HepG2 (cell line): ENCODE results near the gene MAPK6. TPM values are rescaled to one million over a fixed set of nuclear protein-coding genes. Genes with fewer than 3 reads are reported as not detected.

Source experiments
- ATAC-seq: fragments of 200-7000 bp; cut with Tn5 transposase; 3 replicates; pipeline ENCODE4 v1.9.1; 2020; ENCODE audit warnings: mild to moderate bottlenecking, moderate library complexity
- BruUV-seq: library from RNA; stranded (reverse); fragments of 400-500 nt; replicated peaks from 2 replicates; lab custom pipeline; 2021; lab: Mats Ljungman, UMichigan
- CTCF ChIA-PET: fragments of 300-600 bp; formaldehyde crosslinking; extraction: SDS; loops from one replicate; lab custom pipeline; 2021; ENCODE audit warnings: low total read pairs, inconsistent platforms, low intra/inter-chr PET ratio; lab: Yijun Ruan, JAX
- POLR2A ChIA-PET: fragments of 350-600 bp; sonication (Branson Sonifier 250); formaldehyde crosslinking; loops from one replicate; lab custom pipeline; 2020; ENCODE audit warnings: antibody characterized with exemption, inconsistent platforms; lab: Yijun Ruan, JAX
- DNase-seq: peaks from one replicate; pipeline ENCODE4 v3.0.0-alpha.2; 2015; ENCODE audit warnings: low spot score
- FAIRE-seq: peaks from 3 replicates; lab custom pipeline; 2011; peaks lifted over from hg19 to GRCh38; lab: Jason Lieb, UNC
- H2AFZ ChIP-seq: one replicate; pipeline ENCODE4 v1.6.1; 2011; ENCODE audit warnings: low read length, inconsistent platforms
- H3K27ac ChIP-seq: fragments of 300-600 bp; 3 replicates; pipeline ENCODE4 v1.8.0; 2011; ENCODE audit warnings: mixed run types, mild to moderate bottlenecking, mixed read lengths, low read length, inconsistent platforms; ENCODE audit not compliant: insufficient read depth; ENCODE audit errors: extremely low read length
- H3K27me3 ChIP-seq, 2 experiments: fragments of 200-600 bp in 1 of 2; 2 replicates in 1 of 2; 3 replicates in 1 of 2; pipeline versions ENCODE4 v1.6.0 to v1.8.0; 2011; ENCODE audit warnings: low read length in 2 of 2, mild to moderate bottlenecking in 2 of 2, moderate library complexity in 2 of 2, inconsistent platforms in 1 of 2; ENCODE audit not compliant: insufficient read depth in 2 of 2, control insufficient read depth in 1 of 2
- H3K36me3 ChIP-seq, 2 experiments: fragments of 200-600 bp in 1 of 2; replicated peaks in 1 of 2; 2 replicates in 1 of 2; 3 replicates in 1 of 2; pipeline versions ENCODE4 v1.5.1 to v1.8.0; 2011; ENCODE audit warnings: low read length in 2 of 2, inconsistent platforms in 1 of 2; ENCODE audit not compliant: insufficient read depth in 2 of 2, control insufficient read depth in 1 of 2
- H3K4me1 ChIP-seq: 2 replicates; pipeline ENCODE4 v1.5.1; 2012; ENCODE audit warnings: low read length, inconsistent platforms; ENCODE audit not compliant: insufficient read depth
- H3K4me2 ChIP-seq: 2 replicates; pipeline ENCODE4 v1.6.0; 2011; ENCODE audit warnings: low read depth, low read length, inconsistent platforms
- H3K4me3 ChIP-seq, 3 experiments: fragments of 200-600 bp in 1 of 3; sonication (generic), shearing (Covaris generic) in 1 of 3; replicated peaks in 1 of 3; 2 replicates each; pipeline ENCODE4 v1.5.1; 2011 to 2016; ENCODE audit warnings: low read length in 3 of 3, inconsistent platforms in 2 of 3, low read depth in 2 of 3, mild to moderate bottlenecking in 2 of 3, control low read depth in 1 of 3, mixed read lengths in 1 of 3; ENCODE audit not compliant: insufficient read depth in 1 of 3
- H3K79me2 ChIP-seq: one replicate; pipeline ENCODE4 v1.6.1; 2011; ENCODE audit warnings: low read length, inconsistent platforms; ENCODE audit not compliant: insufficient read depth
- H3K9ac ChIP-seq: 2 replicates; pipeline ENCODE4 v1.6.0; 2011; ENCODE audit warnings: mild to moderate bottlenecking, low read depth, low read length, inconsistent platforms; ENCODE audit not compliant: insufficient read depth
- H3K9me3 ChIP-seq: 2 replicates; pipeline ENCODE4 v1.5.1; 2012; ENCODE audit warnings: mild to moderate bottlenecking, low read length
- H4K20me1 ChIP-seq: 2 replicates; pipeline ENCODE4 v1.6.0; 2011; ENCODE audit warnings: inconsistent platforms, mild to moderate bottlenecking, low read length, moderate library complexity; ENCODE audit not compliant: insufficient read depth
- GATAD2A ChIP-seq: IDR thresholded peaks from 2 replicates; pipeline ENCODE4 v1.6.1; 2016
- POLR2G ChIP-seq: fragments of 200-400 bp; formaldehyde crosslinking; IDR thresholded peaks from 2 replicates; pipeline ENCODE4 v1.6.1; 2018; ENCODE audit warnings: mild to moderate bottlenecking, low read depth, low read length, moderate library complexity
- PRPF4 ChIP-seq: fragments of 200-400 bp; formaldehyde crosslinking; IDR thresholded peaks from 2 replicates; pipeline ENCODE4 v1.6.1; 2016; ENCODE audit warnings: low read length, low read depth; ENCODE audit not compliant: poor library complexity, severe bottlenecking
- ZBTB38 ChIP-seq: sonication (generic); formaldehyde crosslinking; IDR thresholded peaks from 2 replicates; pipeline ENCODE4 v1.5.1; 2020; ENCODE audit warnings: mild to moderate bottlenecking, missing genetic modification reagents
- ZFY ChIP-seq: sonication (generic); formaldehyde crosslinking; IDR thresholded peaks from 2 replicates; pipeline ENCODE4 v1.4.0; 2020; ENCODE audit warnings: missing genetic modification reagents
- ZNF441 ChIP-seq: sonication (generic); formaldehyde crosslinking; IDR thresholded peaks from 2 replicates; pipeline ENCODE4 v1.7.0; 2021; ENCODE audit warnings: missing genetic modification reagents, borderline replicate concordance
- ZNF839 ChIP-seq: sonication (generic); formaldehyde crosslinking; IDR thresholded peaks from 2 replicates; pipeline ENCODE4 v1.4.0; 2020; ENCODE audit warnings: missing genetic modification reagents, mild to moderate bottlenecking, borderline replicate concordance
- WGBS: methylation state at CpG from one replicate; pipeline ENCODE4 v1.1.6; 2017; ENCODE audit warnings: low lambda C conversion rate; 5-methylcytosine and 5-hydroxymethylcytosine counted together
- in situ Hi-C: cut with HindIII; loops from 2 replicates; pipeline ENCODE4 v1.10.0; 2017; ENCODE audit warnings: low pct_unique_long_range_greater_than_20kb; ENCODE audit not compliant: extremely low pct_ligation_motif_present
- intact Hi-C: fragments of 100-400 bp; cut with micrococcal nuclease; formaldehyde crosslinking; loops from one replicate; pipeline ENCODE4 v1.10.0; 2022; ENCODE audit not compliant: unreplicated experiment
- polyA plus RNA-seq, 8 experiments: library from polyadenylated mRNA; depleted of rRNA in 3 of 8; stranded (reverse) in 7 of 8; unstranded in 1 of 8; fragments of >200 nt; fragmentation: Illumina TruSeq in 4 of 8; extraction: Trizol in 4 of 8; gene quantifications; 2 replicates each; pipeline versions ENCODE4 v1.2.1 to v1.2.3, GENCODE V29; 2011 to 2016; ENCODE audit warnings: low read depth in 4 of 8, missing spikeins in 1 of 8, mixed read lengths in 1 of 8; ENCODE audit not compliant: insufficient read depth in 1 of 8
- total RNA-seq, 5 experiments: library from RNA; depleted of rRNA; stranded (reverse); fragments of >200 nt; fragmentation: Illumina TruSeq; extraction: Trizol; gene quantifications; 2 replicates each; pipeline ENCODE4 v1.2.3, GENCODE V29; 2016; ENCODE audit warnings: low read depth in 1 of 5
- TF ChIP-seq, protein P1 (sequence below): sonication (generic); formaldehyde crosslinking; IDR thresholded peaks from 2 replicates; pipeline ENCODE4 v1.4.0; 2020; ENCODE audit warnings: mild to moderate bottlenecking, missing genetic modification reagents
- TF ChIP-seq, protein P2 (sequence below): sonication (generic); formaldehyde crosslinking; IDR thresholded peaks from 2 replicates; pipeline ENCODE4 v1.5.1; 2020; ENCODE audit warnings: mild to moderate bottlenecking, missing genetic modification reagents
- TF ChIP-seq, protein P3 (sequence below): sonication (generic); formaldehyde crosslinking; IDR thresholded peaks from 2 replicates; pipeline ENCODE4 v1.4.0; 2020; ENCODE audit warnings: missing genetic modification reagents

MAPK6 gene
- total and polyA plus RNA-seq, 2 of the 13 experiments (the other 11 are each of a cell fraction or from before 2014, with no cell fraction given), result 89.5 to 99.7 TPM

DNA sequence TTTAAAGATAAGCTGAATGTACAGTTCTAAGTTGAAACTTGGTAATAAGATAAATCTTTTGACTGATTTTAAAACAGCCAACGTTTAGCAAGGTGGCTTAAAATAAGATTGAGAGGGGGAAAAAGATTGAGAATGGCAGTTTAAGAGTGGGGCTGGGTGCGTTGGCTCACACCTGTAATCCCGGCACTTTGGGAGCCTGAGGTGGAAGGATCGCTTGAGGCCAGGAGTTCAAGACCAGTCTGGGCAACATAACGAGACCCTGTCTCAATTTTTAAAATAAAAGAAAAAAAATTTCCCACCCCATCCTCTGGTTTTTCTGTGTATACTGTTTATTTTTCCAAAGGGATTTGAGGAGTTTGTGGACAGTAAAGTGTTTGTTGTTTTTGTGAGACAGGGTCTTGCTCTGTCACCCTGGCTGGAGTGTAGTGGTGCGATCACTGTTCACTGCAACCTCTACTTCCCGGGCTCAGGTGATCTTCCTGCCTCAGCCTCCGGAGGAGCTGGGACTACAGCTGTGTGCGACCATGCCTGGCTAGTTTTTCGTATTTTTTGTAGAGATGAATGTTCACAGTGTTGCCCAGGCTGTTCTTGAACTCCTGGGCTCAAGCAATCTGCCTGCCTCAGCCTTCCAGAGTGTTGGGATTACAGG lies 3.0 kb downstream of the MAPK6 start (continued):
- TF ChIP-seq, protein P1, sequence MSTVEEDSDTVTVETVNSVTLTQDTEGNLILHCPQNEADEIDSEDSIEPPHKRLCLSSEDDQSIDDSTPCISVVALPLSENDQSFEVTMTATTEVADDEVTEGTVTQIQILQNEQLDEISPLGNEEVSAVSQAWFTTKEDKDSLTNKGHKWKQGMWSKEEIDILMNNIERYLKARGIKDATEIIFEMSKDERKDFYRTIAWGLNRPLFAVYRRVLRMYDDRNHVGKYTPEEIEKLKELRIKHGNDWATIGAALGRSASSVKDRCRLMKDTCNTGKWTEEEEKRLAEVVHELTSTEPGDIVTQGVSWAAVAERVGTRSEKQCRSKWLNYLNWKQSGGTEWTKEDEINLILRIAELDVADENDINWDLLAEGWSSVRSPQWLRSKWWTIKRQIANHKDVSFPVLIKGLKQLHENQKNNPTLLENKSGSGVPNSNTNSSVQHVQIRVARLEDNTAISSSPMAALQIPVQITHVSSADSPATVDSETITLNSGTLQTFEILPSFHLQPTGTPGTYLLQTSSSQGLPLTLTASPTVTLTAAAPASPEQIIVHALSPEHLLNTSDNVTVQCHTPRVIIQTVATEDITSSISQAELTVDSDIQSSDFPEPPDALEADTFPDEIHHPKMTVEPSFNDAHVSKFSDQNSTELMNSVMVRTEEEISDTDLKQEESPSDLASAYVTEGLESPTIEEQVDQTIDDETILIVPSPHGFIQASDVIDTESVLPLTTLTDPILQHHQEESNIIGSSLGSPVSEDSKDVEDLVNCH, result no peak
- TF ChIP-seq, protein P2, sequence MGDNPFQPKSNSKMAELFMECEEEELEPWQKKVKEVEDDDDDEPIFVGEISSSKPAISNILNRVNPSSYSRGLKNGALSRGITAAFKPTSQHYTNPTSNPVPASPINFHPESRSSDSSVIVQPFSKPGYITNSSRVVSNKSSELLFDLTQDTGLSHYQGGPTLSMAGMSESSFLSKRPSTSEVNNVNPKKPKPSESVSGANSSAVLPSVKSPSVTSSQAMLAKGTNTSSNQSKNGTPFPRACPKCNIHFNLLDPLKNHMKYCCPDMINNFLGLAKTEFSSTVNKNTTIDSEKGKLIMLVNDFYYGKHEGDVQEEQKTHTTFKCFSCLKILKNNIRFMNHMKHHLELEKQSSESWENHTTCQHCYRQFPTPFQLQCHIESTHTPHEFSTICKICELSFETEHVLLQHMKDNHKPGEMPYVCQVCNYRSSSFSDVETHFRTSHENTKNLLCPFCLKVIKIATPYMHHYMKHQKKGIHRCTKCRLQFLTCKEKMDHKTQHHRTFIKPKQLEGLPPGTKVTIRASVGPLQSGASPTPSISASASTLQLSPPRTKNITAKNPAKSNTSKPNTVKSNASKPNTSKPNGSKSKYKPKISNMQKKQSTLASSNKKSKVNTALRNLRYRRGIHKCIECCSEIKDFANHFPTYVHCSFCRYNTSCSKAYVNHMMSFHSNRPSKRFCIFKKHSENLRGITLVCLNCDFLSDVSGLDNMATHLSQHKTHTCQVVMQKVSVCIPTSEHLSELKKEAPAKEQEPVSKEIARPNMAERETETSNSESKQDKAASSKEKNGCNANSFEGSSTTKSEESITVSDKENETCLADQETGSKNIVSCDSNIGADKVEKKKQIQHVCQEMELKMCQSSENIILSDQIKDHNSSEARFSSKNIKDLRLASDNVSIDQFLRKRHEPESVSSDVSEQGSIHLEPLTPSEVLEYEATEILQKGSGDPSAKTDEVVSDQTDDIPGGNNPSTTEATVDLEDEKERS, result 0 out of 2 replicates have a peak, but pooled peaks have one; percentile 26
- TF ChIP-seq, all 625 proteins: peak for 5

DNA sequence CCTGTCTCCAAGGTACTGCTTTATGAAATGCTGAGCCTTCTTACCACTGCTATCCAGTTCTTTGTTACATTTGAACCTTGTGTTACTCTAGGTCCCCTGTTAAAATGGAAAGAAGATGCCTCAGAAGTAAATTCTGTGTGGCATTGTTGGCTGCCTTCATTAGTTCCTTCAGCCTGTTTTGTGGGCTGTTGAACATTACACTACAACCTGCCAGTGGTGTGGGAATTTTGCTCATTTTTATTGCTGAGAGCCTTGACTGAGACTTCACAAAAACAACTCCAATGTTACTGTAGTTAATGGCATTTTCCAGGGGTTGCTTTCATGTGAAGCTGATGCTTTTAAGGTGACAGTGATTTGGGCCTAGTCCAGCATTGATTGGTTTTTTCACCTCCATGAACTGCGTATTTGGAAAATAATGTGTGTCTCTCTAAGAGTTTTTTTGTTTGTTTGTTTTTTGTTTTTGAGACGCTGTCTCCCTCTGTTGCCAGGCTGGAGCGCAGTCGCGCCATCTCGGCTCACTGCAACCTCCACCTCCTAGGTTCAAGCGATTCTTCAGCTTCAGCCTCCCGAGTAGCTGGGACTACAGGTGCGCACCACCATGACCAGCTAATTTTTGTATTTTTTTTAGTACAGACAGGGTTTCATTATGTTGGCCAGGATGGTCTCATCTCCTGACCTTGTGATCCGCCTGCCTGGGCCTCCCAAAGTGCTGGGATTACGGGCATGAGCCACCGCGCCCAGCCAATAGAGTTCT lies 4.3 kb downstream of the MAPK6 start:
- intact Hi-C loops, result no loop called here
- H3K27me3 ChIP-seq, result no peaks in the 10 kb centered on the region; a peak in 1 of 5 replicates
- peak overlapping the region; percentile 41; the same call in 1 of the 2 replicates for H3K9ac ChIP-seq
- peaks cover 59% of the 10 kb centered on the region for H4K20me1 ChIP-seq
- H3K4me2 ChIP-seq, result peak overlapping the region; percentile 96
- H3K79me2 ChIP-seq, result peaks cover 87% of the 10 kb centered on the region
- peaks cover 0 to 3% of the 10 kb centered on the region in 2 experiments; a peak in 3 of 5 replicates for H3K36me3 ChIP-seq
- DNase-seq, result no peak
- no peak overlapping the region for H2AFZ ChIP-seq
- H3K4me3 ChIP-seq, result 0 out of 6 replicates have a peak overlapping the region, but pooled peaks of 1 of the 3 experiments have one; percentile 0
- no TSS peak for BruUV-seq
- peak overlapping the region; percentile 42 for H3K27ac ChIP-seq
- ChIA-PET CTCF (no interaction called here), POLR2A (interaction anchor here (0.7 to 1.4 kb wide), 2 partner anchors 14 to 1756 kb away, joined by 3 to 5 read pairs; no protein-coding TSS in a partner anchor)
- H3K9me3 ChIP-seq, result no peaks in the 10 kb centered on the region
- WGBS, result 88% methylated on average over 13 of the region's 13 CpGs
- FAIRE-seq, result no peak
- H3K4me1 ChIP-seq, result peaks cover 57% of the 10 kb centered on the region
- in situ Hi-C loops, result no loop called here
- no peak for ATAC-seq
- TF ChIP-seq ZFY, result peak; percentile 26; the same call in 1 of the 2 replicates
- peak; percentile 88 for TF ChIP-seq ZBTB38 (CRISPR knock-in tag)
- TF ChIP-seq, protein P3, sequence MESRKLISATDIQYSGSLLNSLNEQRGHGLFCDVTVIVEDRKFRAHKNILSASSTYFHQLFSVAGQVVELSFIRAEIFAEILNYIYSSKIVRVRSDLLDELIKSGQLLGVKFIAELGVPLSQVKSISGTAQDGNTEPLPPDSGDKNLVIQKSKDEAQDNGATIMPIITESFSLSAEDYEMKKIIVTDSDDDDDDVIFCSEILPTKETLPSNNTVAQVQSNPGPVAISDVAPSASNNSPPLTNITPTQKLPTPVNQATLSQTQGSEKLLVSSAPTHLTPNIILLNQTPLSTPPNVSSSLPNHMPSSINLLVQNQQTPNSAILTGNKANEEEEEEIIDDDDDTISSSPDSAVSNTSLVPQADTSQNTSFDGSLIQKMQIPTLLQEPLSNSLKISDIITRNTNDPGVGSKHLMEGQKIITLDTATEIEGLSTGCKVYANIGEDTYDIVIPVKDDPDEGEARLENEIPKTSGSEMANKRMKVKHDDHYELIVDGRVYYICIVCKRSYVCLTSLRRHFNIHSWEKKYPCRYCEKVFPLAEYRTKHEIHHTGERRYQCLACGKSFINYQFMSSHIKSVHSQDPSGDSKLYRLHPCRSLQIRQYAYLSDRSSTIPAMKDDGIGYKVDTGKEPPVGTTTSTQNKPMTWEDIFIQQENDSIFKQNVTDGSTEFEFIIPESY, result peak; percentile 75; the same call in 1 of the 2 replicates
- peak; percentile 27 for TF ChIP-seq PRPF4
- TF ChIP-seq POLR2G, result peak; percentile 44; the same call in 1 of the 2 replicates
- no peak for TF ChIP-seq ZNF839 (CRISPR knock-in tag)
- TF ChIP-seq GATAD2A (CRISPR knock-in tag), result 0 out of 2 replicates have a peak, but pooled peaks have one; percentile 10
- 0 out of 2 replicates have a peak, but pooled peaks have one; percentile 27 for TF ChIP-seq ZNF441 (CRISPR knock-in tag)
